ENCODE results near the gene IRS2. TPM values are rescaled to one million over a fixed set of nuclear protein-coding genes. Genes with fewer than 3 reads are reported as not detected.

The IRS2 gene
- polyA plus RNA-seq, 1 of the 3 experiments (the other 2 are of a cell fraction): 7.0 TPM

GRCh38 chr13:109718726-109719125 is 67.7 kb downstream of the IRS2 start:
- Histone ChIP-seq H3K9ac (no peak overlapping the region), H3K4me2 (no peak overlapping the region), H3F3A (replicated peaks; ENCODE audit: insufficient read depth) (no peaks in the 10 kb centered on the region), H3K4me3 (ENCODE audit: low read depth in 2 of 2, low read length in 1 of 2) (no peak overlapping the region), H3K27me3 (ENCODE audit: insufficient read depth) (no peaks in the 10 kb centered on the region; the same call in 1 of the 2 replicates), H3K79me2 (ENCODE audit: insufficient read depth) (no peaks in the 10 kb centered on the region), H3K9me2 (no peaks in the 10 kb centered on the region), H3K9me3 (no peaks in the 10 kb centered on the region), H2AFZ (ENCODE audit: low read depth) (no peak overlapping the region), H3K4me1 (ENCODE audit: control insufficient read depth in 1 of 2, insufficient read depth in 2 of 2, low read depth in 1 of 2, low read length in 1 of 2) (peaks cover 0 to 10% of the 10 kb centered on the region in 2 experiments; a peak in 1 of 4 replicates), H4K20me1 (ENCODE audit: insufficient read depth) (no peaks in the 10 kb centered on the region), H3K27ac (ENCODE audit: low read depth in 2 of 2, low read length in 1 of 2) (no peak overlapping the region), H3K36me3 (replicated peaks in 1 of 2; ENCODE audit: control insufficient read depth in 1 of 2, insufficient read depth in 2 of 2, low read length in 1 of 2) (no peaks in the 10 kb centered on the region)
- POLR2A ChIA-PET: no interaction called here
- DNase-seq: no peak
- no peak for TF ChIP-seq FOSL2 (IDR thresholded peaks at IDR 0.05; ENCODE audit: borderline replicate concordance, low read depth)
- TF ChIP-seq EZH2phosphoT487 (IDR thresholded peaks at IDR 0.05; ENCODE audit: borderline replicate concordance, low read depth): no peak
- CTCF ChIA-PET: interaction anchor here (1.3 kb wide), 1 partner anchor 9 kb away, joined by 3 read pairs; no protein-coding TSS in a partner anchor

GRCh38 chr13:109717686-109718085 is 68.7 kb downstream of the IRS2 start:
- DNase-seq: no peak
- no peak overlapping the region for H2AFZ ChIP-seq (ENCODE audit: low read depth)
- H3K4me3 ChIP-seq (ENCODE audit: low read depth in 2 of 2, low read length in 1 of 2): no peak overlapping the region
- POLR2A ChIA-PET: no interaction called here
- CTCF ChIA-PET: no interaction called here
- H3K4me1 ChIP-seq (ENCODE audit: control insufficient read depth in 1 of 2, insufficient read depth in 2 of 2, low read depth in 1 of 2, low read length in 1 of 2): peaks cover 0 to 8% of the 10 kb centered on the region in 2 experiments; a peak in 1 of 4 replicates
- H3K79me2 ChIP-seq (ENCODE audit: insufficient read depth): no peaks in the 10 kb centered on the region
- H3K4me2 ChIP-seq: no peak overlapping the region
- no peaks in the 10 kb centered on the region for H3K36me3 ChIP-seq (replicated peaks in 1 of 2; ENCODE audit: control insufficient read depth in 1 of 2, insufficient read depth in 2 of 2, low read length in 1 of 2)
- H3K27me3 ChIP-seq (ENCODE audit: insufficient read depth): no peaks in the 10 kb centered on the region; the same call in 1 of the 2 replicates
- no peak overlapping the region for H3K9ac ChIP-seq
- H3K9me3 ChIP-seq: no peaks in the 10 kb centered on the region
- H3F3A ChIP-seq (replicated peaks; ENCODE audit: insufficient read depth): no peaks in the 10 kb centered on the region
- no peaks in the 10 kb centered on the region for H3K9me2 ChIP-seq
- 84% methylated on average over 5 of the region's 6 CpGs for WGBS (ENCODE audit: low lambda C conversion rate)
- H4K20me1 ChIP-seq (ENCODE audit: insufficient read depth): no peaks in the 10 kb centered on the region
- no peak overlapping the region for H3K27ac ChIP-seq (ENCODE audit: low read depth in 2 of 2, low read length in 1 of 2)
- TF ChIP-seq USF1 (IDR thresholded peaks at IDR 0.05; ENCODE audit: borderline replicate concordance, low read depth) (no peak), MXI1 (IDR thresholded peaks at IDR 0.05; ENCODE audit: low read depth, low read length) (no peak), PBX3 (IDR thresholded peaks at IDR 0.05) (no peak), IRF3 (IDR thresholded peaks at IDR 0.05; ENCODE audit: low read depth, low read length) (no peak), GATA2 (CRISPR knock-in tag; IDR thresholded peaks at IDR 0.05) (no peak), RAD21 (IDR thresholded peaks at IDR 0.05; ENCODE audit: low read length) (no peak), POLR2AphosphoS5 (IDR thresholded peaks at IDR 0.05; ENCODE audit: low read depth, low read length) (no peak), RCOR1 (IDR thresholded peaks at IDR 0.05; ENCODE audit: low read length) (no peak), REST (IDR thresholded peaks at IDR 0.05; ENCODE audit: low read depth, low read length) (no peak), MEF2A (IDR thresholded peaks at IDR 0.05; ENCODE audit: borderline replicate concordance, low read depth) (no peak), MAX (IDR thresholded peaks at IDR 0.05; ENCODE audit: low read depth) (no peak), USF2 (IDR thresholded peaks at IDR 0.05; ENCODE audit: borderline replicate concordance, low read depth, low read length) (no peak), EZH2phosphoT487 (IDR thresholded peaks at IDR 0.05; ENCODE audit: borderline replicate concordance, low read depth) (no peak), FOXJ3 (CRISPR knock-in tag; IDR thresholded peaks at IDR 0.05) (no peak), EP300 (IDR thresholded peaks at IDR 0.05; ENCODE audit: borderline replicate concordance in 1 of 2, low read depth in 1 of 2, low read length in 1 of 2) (no peak), NRF1 (IDR thresholded peaks at IDR 0.05; ENCODE audit: low read depth, low read length) (no peak)

All from SK-N-SH (cell line).